ENCODE measurements around the gene LZTR1.
A peak's percentile ranks its signal among the peaks of the same experiment; 100 is the strongest.

Gene LZTR1

DNA sequence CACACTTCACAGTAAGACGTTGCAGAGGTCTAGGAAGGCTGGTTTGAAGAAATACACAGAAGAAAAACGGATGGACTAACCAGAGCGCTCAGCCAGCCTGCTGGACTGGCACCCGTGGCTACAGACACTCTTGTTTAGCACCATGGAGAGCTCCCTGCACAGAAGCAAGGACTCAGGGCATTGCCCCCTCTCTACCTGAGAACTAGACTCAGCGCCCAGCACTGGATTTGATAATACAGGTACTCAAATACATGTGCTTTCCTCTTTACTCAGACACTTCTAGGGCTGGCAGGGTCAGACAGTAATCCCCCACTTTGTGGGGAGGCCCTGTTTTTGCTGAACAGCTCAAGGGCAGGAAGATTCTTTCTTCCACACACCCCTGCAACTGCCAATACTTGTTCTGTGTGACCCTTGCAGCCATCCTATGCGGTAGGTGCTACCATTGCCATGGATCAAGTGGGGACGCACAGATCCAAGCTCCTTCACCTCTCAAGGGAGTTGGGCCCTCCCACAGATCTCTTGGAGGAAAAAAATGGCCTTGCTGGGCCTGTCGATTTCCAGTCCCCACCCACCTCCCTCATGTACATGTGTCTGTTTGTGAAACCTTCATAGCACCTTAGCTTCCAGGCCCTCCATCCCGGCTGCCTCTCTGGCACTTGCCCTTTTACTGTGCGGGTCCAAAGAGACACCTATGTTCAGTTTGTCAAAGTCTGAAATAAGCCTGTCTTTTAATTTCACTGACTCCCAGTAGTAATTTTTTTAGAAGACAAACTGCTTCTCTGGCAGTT is 27.7 kb downstream of the LZTR1 start:
- peak; percentile 75 for DNase-seq
- TF ChIP-seq, protein P1, sequence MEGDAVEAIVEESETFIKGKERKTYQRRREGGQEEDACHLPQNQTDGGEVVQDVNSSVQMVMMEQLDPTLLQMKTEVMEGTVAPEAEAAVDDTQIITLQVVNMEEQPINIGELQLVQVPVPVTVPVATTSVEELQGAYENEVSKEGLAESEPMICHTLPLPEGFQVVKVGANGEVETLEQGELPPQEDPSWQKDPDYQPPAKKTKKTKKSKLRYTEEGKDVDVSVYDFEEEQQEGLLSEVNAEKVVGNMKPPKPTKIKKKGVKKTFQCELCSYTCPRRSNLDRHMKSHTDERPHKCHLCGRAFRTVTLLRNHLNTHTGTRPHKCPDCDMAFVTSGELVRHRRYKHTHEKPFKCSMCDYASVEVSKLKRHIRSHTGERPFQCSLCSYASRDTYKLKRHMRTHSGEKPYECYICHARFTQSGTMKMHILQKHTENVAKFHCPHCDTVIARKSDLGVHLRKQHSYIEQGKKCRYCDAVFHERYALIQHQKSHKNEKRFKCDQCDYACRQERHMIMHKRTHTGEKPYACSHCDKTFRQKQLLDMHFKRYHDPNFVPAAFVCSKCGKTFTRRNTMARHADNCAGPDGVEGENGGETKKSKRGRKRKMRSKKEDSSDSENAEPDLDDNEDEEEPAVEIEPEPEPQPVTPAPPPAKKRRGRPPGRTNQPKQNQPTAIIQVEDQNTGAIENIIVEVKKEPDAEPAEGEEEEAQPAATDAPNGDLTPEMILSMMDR (IDR thresholded peaks at IDR 0.05), result no peak
- H3K4me1 Mint-ChIP-seq, result peaks cover 52% of the 10 kb centered on the region
- no peaks in the 10 kb centered on the region for H3K9me3 Mint-ChIP-seq
- H3K4me3 Mint-ChIP-seq, result no peak overlapping the region
- H3K27ac Mint-ChIP-seq, result no peak overlapping the region
- peaks cover 19% of the 10 kb centered on the region for H3K36me3 Mint-ChIP-seq (ENCODE audit: low read depth)
- H3K27me3 Mint-ChIP-seq (ENCODE audit: low read depth, poor library complexity), result peaks cover 2% of the 10 kb centered on the region

DNA sequence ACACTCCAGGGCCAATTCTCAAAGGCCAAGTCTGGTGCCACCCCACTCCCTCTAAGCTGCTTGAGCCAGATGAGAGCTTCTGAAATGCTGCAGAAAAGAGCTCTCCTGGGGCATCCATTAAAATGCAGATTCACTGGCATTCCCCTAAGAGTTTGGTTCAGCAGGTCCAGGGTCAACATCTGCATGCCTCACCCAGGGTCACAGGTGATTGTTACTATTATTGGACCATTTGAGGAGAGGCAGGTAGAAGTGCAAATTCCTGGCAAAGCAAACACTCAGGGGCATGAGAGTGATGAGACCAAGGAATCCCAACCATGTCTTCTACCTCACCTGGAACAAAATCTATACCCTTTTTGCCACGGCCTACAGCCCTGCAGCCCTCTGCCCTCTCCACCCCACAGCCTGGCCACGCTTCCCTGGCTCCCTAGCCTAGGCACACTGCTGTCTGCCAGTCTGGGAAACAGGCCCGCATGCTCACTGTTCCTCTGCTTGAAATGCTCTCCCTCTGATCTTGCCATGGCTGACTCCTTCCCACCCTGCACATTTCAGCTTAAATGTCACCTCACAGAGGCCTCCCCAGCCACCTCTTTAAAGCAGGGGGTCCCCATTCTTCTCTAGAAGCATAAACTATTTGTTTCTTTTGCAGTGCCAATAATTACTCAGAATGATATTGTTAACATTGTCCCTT is 28.5 kb downstream of the LZTR1 start:
- H3K4me3 Mint-ChIP-seq, result no peak overlapping the region
- no peak for DNase-seq
- H3K4me1 Mint-ChIP-seq, result peaks cover 60% of the 10 kb centered on the region
- H3K9me3 Mint-ChIP-seq, result no peaks in the 10 kb centered on the region
- peaks cover 2% of the 10 kb centered on the region for H3K27me3 Mint-ChIP-seq (ENCODE audit: low read depth, poor library complexity)
- H3K27ac Mint-ChIP-seq, result no peak overlapping the region
- TF ChIP-seq, protein P1 (IDR thresholded peaks at IDR 0.05), result no peak
- H3K36me3 Mint-ChIP-seq (ENCODE audit: low read depth), result peaks cover 19% of the 10 kb centered on the region

DNA sequence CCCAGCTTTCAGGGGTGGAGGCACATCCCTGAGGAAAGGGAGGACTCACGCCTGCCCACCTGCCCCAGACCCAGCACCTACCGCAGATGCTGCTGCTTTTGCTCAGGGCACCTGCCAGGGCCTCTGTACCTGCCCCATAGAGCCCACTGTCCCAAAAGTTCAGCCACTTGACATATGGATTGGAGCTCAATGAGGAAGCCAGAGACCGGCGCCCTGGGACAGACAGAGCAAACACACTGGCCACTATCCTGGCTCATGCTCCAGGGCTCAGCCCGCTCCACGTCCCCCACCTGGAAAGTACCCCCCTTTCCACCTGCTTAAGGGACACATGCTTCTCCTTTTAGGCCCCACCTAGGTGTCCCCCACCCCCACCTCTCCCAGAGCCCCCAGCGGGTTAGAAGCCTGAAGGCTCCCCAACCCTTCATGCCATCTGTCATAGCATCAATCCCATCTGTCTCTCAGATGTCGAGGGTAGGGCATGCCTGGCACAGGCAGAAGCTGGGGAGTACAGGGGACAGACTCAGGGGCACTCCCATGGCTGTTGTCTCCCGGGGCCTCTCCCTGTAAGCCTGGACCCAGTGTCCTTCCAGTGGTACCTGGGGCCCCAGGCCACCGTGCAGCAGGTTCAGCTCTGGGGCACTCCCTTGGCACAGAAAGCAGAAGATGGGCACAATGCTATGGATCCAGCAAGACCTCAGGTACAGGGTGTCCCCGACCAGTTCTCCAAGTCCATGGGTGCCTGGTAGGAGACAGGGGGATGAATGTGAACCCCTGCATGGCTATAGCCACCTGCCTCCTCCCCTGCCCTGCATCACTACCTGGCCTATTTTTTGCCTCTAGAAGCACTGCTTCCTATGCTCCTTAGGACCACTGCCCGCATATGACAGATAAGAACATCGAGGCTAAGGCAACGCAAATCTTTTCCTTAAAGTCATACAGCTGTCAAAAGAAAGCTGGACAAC is 30.6 kb downstream of the LZTR1 start:
- H3K4me3 Mint-ChIP-seq, result peak overlapping the region; percentile 90
- H3K27me3 Mint-ChIP-seq (ENCODE audit: low read depth, poor library complexity), result peaks cover 7% of the 10 kb centered on the region
- H3K4me1 Mint-ChIP-seq, result peaks cover 69% of the 10 kb centered on the region
- DNase-seq, result no peak
- no peak overlapping the region for H3K27ac Mint-ChIP-seq
- peaks cover 14% of the 10 kb centered on the region for H3K36me3 Mint-ChIP-seq (ENCODE audit: low read depth)
- H3K9me3 Mint-ChIP-seq, result no peaks in the 10 kb centered on the region
- TF ChIP-seq, protein P1 (IDR thresholded peaks at IDR 0.05), result no peak

DNA sequence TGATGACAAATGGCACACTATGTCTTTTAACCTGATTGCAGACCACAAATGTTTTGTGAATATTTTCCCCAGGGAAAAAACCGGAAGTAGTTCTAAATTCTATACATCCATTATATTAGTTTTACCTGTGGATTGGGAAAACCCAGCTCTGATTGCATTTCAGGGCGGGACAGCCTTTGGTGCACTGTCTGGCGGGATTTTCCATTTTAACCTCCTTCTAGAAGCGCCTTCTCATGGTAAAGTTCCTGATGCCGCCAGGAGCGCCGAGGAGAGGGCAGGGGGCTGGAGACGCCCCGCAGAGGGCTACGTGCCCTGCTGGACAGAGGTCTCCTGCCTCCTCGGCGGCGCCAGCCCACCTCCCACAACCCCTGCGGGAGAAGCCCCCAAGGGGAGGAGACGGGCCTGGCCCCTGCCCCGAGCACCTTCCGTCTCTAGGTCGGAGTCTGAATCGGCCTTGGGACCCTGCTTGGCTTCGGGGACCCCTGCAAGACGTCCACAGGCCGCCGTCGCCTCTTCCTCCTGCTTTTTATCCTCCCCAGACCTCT is 31.6 kb downstream of the LZTR1 start:
- Mint-ChIP-seq H3K27ac (peak overlapping the region; percentile 100), H3K4me1 (peaks cover 74% of the 10 kb centered on the region), H3K4me3 (peak overlapping the region; percentile 90), H3K36me3 (ENCODE audit: low read depth) (peaks cover 8% of the 10 kb centered on the region), H3K27me3 (ENCODE audit: low read depth, poor library complexity) (peaks cover 14% of the 10 kb centered on the region), H3K9me3 (no peaks in the 10 kb centered on the region)
- TF ChIP-seq, protein P1 (IDR thresholded peaks at IDR 0.05), result no peak
- no peak for DNase-seq

DNA sequence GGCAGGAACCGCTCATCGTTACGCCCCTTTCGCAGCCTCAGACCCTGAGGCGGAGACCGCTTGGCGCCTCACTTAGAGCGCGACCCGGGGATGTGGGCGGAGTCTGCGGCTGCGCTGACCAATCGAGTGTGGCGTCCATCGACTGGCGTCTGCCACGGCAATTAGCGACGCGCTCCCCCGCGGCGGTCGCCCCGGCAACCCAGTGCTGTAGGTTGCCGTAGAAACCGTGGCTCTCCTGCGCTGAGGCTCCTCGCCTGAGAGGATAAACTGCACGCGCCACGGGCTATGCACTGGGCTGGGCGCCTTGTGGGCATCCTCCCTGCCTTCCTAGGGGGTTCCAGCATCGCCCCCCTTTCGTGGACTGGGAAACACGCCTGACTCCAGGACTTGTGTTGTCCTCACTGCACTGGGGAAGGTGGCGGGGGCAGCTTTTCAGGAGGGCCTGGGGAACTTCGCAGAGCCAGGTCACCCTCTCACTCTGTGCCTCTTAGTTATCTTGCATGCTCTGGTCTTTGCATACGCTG is 32.2 kb downstream of the LZTR1 start:
- H3K27me3 Mint-ChIP-seq (ENCODE audit: low read depth, poor library complexity), result peaks cover 14% of the 10 kb centered on the region
- no peaks in the 10 kb centered on the region for H3K9me3 Mint-ChIP-seq
- H3K4me3 Mint-ChIP-seq, result peak overlapping the region; percentile 90
- peak; percentile 98 for DNase-seq
- H3K36me3 Mint-ChIP-seq (ENCODE audit: low read depth), result peaks cover 5% of the 10 kb centered on the region
- TF ChIP-seq, protein P1 (IDR thresholded peaks at IDR 0.05), result no peak
- H3K4me1 Mint-ChIP-seq, result peaks cover 73% of the 10 kb centered on the region
- peak overlapping the region; percentile 100 for H3K27ac Mint-ChIP-seq

Data from nephron progenitor cell (in vitro differentiated cells).